BJ (cell line): Measurements from ENCODE around the gene PNPLA8. TPM values are rescaled to one million over a fixed set of nuclear protein-coding genes. Genes with fewer than 3 reads are reported as not detected.
"Not testable (repeated sequence)": the region's sequence is repeated elsewhere in the genome, so short reads cannot be mapped to it uniquely, and the experiment has no call there.

Experiments used
- CTCF ChIA-PET: fragments of 350-600 bp; formaldehyde crosslinking; extraction: SDS; loops from one replicate; lab custom pipeline; 2021; ENCODE audit warnings: antibody characterized with exemption, inconsistent platforms; lab: Yijun Ruan, JAX
- POLR2A ChIA-PET: fragments of 300-600 bp; sonication (Branson Sonifier 250); formaldehyde crosslinking; extraction: SDS; loops from one replicate; lab custom pipeline; 2021; ENCODE audit warnings: antibody characterized with exemption; lab: Charles Lee
- DNase-seq: peaks from one replicate; pipeline ENCODE4 v3.0.0-alpha.2; 2011; ENCODE audit warnings: low read depth
- H3K27me3 ChIP-seq: 2 replicates; pipeline ENCODE4 v1.6.0; 2011; ENCODE audit warnings: low read length; ENCODE audit not compliant: control insufficient read depth, insufficient read depth
- H3K36me3 ChIP-seq: 2 replicates; pipeline ENCODE4 v1.5.1; 2011; ENCODE audit warnings: low read length; ENCODE audit not compliant: control insufficient read depth, insufficient read depth
- H3K4me3 ChIP-seq: 2 replicates; pipeline ENCODE4 v1.5.1; 2011; ENCODE audit warnings: low read depth, mild to moderate bottlenecking, control low read depth, low read length
- polyA plus RNA-seq: library from polyadenylated mRNA; depleted of rRNA; stranded (reverse); fragments of >200 nt; gene quantifications from 2 replicates; pipeline ENCODE4 v1.2.3, GENCODE V29; 2011
- TF ChIP-seq, protein P1 (sequence below): IDR thresholded peaks from 2 replicates; pipeline ENCODE4 v1.5.1; 2011; ENCODE audit warnings: low read depth, mild to moderate bottlenecking, control low read depth, inconsistent platforms, low read length, moderate library complexity; ENCODE audit not compliant: insufficient read depth

PNPLA8 gene
- polyA plus RNA-seq, 1 experiment: 7.8 TPM

- DNase-seq: no peak
- H3K36me3 ChIP-seq: peaks cover 1% of the 10 kb centered on the region; the same call in 1 of the 2 replicates
- POLR2A ChIA-PET: no interaction called here
- no peak overlapping the region for H3K4me3 ChIP-seq
- CTCF ChIA-PET: interaction anchor here (1.0 kb wide), 1 partner anchor 19 kb away, joined by 3 read pairs; no protein-coding TSS in a partner anchor
- H3K27me3 ChIP-seq: no peaks in the 10 kb centered on the region
- TF ChIP-seq, protein P1, sequence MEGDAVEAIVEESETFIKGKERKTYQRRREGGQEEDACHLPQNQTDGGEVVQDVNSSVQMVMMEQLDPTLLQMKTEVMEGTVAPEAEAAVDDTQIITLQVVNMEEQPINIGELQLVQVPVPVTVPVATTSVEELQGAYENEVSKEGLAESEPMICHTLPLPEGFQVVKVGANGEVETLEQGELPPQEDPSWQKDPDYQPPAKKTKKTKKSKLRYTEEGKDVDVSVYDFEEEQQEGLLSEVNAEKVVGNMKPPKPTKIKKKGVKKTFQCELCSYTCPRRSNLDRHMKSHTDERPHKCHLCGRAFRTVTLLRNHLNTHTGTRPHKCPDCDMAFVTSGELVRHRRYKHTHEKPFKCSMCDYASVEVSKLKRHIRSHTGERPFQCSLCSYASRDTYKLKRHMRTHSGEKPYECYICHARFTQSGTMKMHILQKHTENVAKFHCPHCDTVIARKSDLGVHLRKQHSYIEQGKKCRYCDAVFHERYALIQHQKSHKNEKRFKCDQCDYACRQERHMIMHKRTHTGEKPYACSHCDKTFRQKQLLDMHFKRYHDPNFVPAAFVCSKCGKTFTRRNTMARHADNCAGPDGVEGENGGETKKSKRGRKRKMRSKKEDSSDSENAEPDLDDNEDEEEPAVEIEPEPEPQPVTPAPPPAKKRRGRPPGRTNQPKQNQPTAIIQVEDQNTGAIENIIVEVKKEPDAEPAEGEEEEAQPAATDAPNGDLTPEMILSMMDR: no peak
Observed at GRCh38 chr7:108515630-108516029, 10.3 kb downstream of the PNPLA8 start.

DNA sequence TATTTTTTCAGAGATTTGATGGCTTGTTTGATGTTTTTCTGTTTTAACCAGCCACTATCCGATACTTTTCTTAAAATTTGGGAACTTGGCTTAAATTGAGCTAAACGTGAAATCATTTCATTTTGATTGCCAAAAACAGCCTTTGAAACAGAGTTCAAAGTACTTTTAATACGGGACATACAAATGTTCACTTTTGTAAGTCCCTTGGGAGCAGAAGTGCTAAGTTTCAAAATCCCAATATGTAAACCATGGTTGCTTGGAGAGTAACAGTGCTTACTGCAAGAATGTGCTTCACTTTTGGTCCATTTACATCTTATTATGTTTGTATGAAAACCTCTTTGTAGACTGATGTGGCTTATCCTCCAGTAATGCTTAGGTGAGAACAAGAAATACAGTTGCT lies 10.9 kb downstream of the PNPLA8 start:
- Histone ChIP-seq H3K27me3 (no peaks in the 10 kb centered on the region), H3K4me3 (no peak overlapping the region), H3K36me3 (peaks cover 1% of the 10 kb centered on the region; the same call in 1 of the 2 replicates)
- POLR2A ChIA-PET: no interaction called here
- TF ChIP-seq, protein P1: no peak
- DNase-seq: no peak
- CTCF ChIA-PET: no interaction called here

- TF ChIP-seq, protein P1: no peak
- ChIA-PET CTCF (no interaction called here), POLR2A (no interaction called here)
- no peak for DNase-seq
- no peak overlapping the region for H3K4me3 ChIP-seq
- no peaks in the 10 kb centered on the region for H3K27me3 ChIP-seq
- no peaks in the 10 kb centered on the region for H3K36me3 ChIP-seq
Observed at GRCh38 chr7:108511939-108512338, 14.0 kb downstream of the PNPLA8 start.

- H3K27me3 ChIP-seq, H3K36me3 ChIP-seq, POLR2A ChIA-PET, H3K4me3 ChIP-seq, DNase-seq: not testable (repeated sequence)
- CTCF ChIA-PET: interaction anchor here (2.1 kb wide), 1 partner anchor 8 kb away, joined by 6 read pairs; no protein-coding TSS in a partner anchor
Observed at GRCh38 chr7:108504576-108504975, 21.4 kb downstream of the PNPLA8 start.

GRCh38 chr7:108503112-108504026 lies 22.6 kb downstream of the PNPLA8 start:
- no peak overlapping the region for H3K4me3 ChIP-seq
- DNase-seq: no peak
- ChIA-PET CTCF (interaction anchor here (0.6 to 1.4 kb wide), 3 partner anchors 14 to 45 kb away, joined by 3 to 4 read pairs (median 3); no protein-coding TSS in a partner anchor), POLR2A (no interaction called here)
- TF ChIP-seq, protein P1: no peak
- H3K36me3 ChIP-seq: no peaks in the 10 kb centered on the region
- H3K27me3 ChIP-seq: no peaks in the 10 kb centered on the region
